BJ (cell line): ENCODE data around the gene PGP. TPM values are rescaled to one million over a fixed set of nuclear protein-coding genes. Genes with fewer than 3 reads are reported as not detected.
"Not testable (repeated sequence)": the region's sequence is repeated elsewhere in the genome, so short reads cannot be mapped to it uniquely, and the experiment has no call there.

Experiments
- CTCF ChIA-PET: fragments of 350-600 bp; formaldehyde crosslinking; extraction: SDS; loops from one replicate; lab custom pipeline; 2021; ENCODE audit warnings: antibody characterized with exemption, inconsistent platforms; lab: Yijun Ruan, JAX
- POLR2A ChIA-PET: fragments of 300-600 bp; sonication (Branson Sonifier 250); formaldehyde crosslinking; extraction: SDS; loops from one replicate; lab custom pipeline; 2021; ENCODE audit warnings: antibody characterized with exemption; lab: Charles Lee
- DNase-seq: peaks from one replicate; pipeline ENCODE4 v3.0.0-alpha.2; 2011; ENCODE audit warnings: low read depth
- H3K27me3 ChIP-seq: 2 replicates; pipeline ENCODE4 v1.6.0; 2011; ENCODE audit warnings: low read length; ENCODE audit not compliant: control insufficient read depth, insufficient read depth
- H3K36me3 ChIP-seq: 2 replicates; pipeline ENCODE4 v1.5.1; 2011; ENCODE audit warnings: low read length; ENCODE audit not compliant: control insufficient read depth, insufficient read depth
- H3K4me3 ChIP-seq: 2 replicates; pipeline ENCODE4 v1.5.1; 2011; ENCODE audit warnings: low read depth, mild to moderate bottlenecking, control low read depth, low read length
- polyA minus RNA-seq: library from RNA; depleted of rRNA, polyadenylated mRNA; stranded (reverse); fragments of >200 nt; gene quantifications from 2 replicates; pipeline ENCODE4 v1.2.3, GENCODE V29; 2011; rRNA and poly(A)+ RNA removed
- polyA plus RNA-seq: library from polyadenylated mRNA; depleted of rRNA; stranded (reverse); fragments of >200 nt; gene quantifications from 2 replicates; pipeline ENCODE4 v1.2.3, GENCODE V29; 2011; rRNA removed
- TF ChIP-seq, protein P1 (sequence below): IDR thresholded peaks from 2 replicates; pipeline ENCODE4 v1.5.1; 2011; ENCODE audit warnings: low read depth, mild to moderate bottlenecking, control low read depth, inconsistent platforms, low read length, moderate library complexity; ENCODE audit not compliant: insufficient read depth

The PGP gene, protein sequence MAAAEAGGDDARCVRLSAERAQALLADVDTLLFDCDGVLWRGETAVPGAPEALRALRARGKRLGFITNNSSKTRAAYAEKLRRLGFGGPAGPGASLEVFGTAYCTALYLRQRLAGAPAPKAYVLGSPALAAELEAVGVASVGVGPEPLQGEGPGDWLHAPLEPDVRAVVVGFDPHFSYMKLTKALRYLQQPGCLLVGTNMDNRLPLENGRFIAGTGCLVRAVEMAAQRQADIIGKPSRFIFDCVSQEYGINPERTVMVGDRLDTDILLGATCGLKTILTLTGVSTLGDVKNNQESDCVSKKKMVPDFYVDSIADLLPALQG
- polyA plus RNA-seq (6.1 and 7.7 TPM in 2 replicates), polyA minus RNA-seq (3.1 and 3.2 TPM in 2 replicates)

DNA sequence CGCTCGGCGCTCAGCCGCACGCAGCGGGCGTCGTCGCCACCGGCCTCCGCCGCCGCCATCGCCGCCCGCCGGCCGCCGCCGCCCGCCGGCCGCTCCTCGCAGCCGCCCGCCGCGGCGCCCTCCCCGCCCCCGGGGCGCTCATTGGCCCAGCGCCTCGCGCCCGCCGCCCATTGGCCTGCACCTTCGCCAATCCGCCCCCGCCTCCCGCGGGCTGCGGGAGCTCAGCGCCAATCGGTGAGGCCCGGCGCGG is at the start of gene PGP:
Gene PGP, minus strand, starts transcription at position 122 of the 250 bp plus-strand sequence. Its CDS starts 63 bp downstream, at position 59.
- CTCF ChIA-PET: no interaction called here
- no peaks in the 10 kb centered on the region for H3K27me3 ChIP-seq
- TF ChIP-seq, protein P1, sequence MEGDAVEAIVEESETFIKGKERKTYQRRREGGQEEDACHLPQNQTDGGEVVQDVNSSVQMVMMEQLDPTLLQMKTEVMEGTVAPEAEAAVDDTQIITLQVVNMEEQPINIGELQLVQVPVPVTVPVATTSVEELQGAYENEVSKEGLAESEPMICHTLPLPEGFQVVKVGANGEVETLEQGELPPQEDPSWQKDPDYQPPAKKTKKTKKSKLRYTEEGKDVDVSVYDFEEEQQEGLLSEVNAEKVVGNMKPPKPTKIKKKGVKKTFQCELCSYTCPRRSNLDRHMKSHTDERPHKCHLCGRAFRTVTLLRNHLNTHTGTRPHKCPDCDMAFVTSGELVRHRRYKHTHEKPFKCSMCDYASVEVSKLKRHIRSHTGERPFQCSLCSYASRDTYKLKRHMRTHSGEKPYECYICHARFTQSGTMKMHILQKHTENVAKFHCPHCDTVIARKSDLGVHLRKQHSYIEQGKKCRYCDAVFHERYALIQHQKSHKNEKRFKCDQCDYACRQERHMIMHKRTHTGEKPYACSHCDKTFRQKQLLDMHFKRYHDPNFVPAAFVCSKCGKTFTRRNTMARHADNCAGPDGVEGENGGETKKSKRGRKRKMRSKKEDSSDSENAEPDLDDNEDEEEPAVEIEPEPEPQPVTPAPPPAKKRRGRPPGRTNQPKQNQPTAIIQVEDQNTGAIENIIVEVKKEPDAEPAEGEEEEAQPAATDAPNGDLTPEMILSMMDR: no peak
- POLR2A ChIA-PET: interaction anchor here (0.5 to 1.6 kb wide), 3 partner anchors 9 to 810 kb away, joined by 4 to 7 read pairs (median 4); partner anchors contain the start of gene TRAF7
- H3K36me3 ChIP-seq: peaks cover 7% of the 10 kb centered on the region
- H3K4me3 ChIP-seq: peak within 1 kb of the TSS; percentile 78
- DNase-seq: no peak

GRCh38 chr16:2263026-2263425 is 48.4 kb upstream of the PGP start:
- not testable (repeated sequence) for DNase-seq

GRCh38 chr16:2260250-2260649 is 45.6 kb upstream of the PGP start:
- TF ChIP-seq, protein P1: no peak
- ChIA-PET POLR2A (no interaction called here), CTCF (no interaction called here)
- H3K27me3 ChIP-seq: no peaks in the 10 kb centered on the region
- H3K4me3 ChIP-seq: no peak overlapping the region
- no peak for DNase-seq
- peaks cover 26% of the 10 kb centered on the region for H3K36me3 ChIP-seq

More at GRCh38 chr16:2263026-2263425, 48.4 kb upstream of the PGP start:
- CTCF ChIA-PET, POLR2A ChIA-PET, H3K4me3 ChIP-seq, H3K27me3 ChIP-seq: not testable (repeated sequence)
- peaks cover 17% of the 10 kb centered on the region for H3K36me3 ChIP-seq

- H3K27me3 ChIP-seq, DNase-seq, H3K4me3 ChIP-seq, POLR2A ChIA-PET: not testable (repeated sequence)
- peaks cover 29% of the 10 kb centered on the region for H3K36me3 ChIP-seq
- CTCF ChIA-PET: interaction anchor here (1.1 kb wide), 1 partner anchor 31 kb away, joined by 3 read pairs; no protein-coding TSS in a partner anchor
These were observed 43.9 kb upstream of the PGP start for GRCh38 chr16:2258530-2258929.

DNA sequence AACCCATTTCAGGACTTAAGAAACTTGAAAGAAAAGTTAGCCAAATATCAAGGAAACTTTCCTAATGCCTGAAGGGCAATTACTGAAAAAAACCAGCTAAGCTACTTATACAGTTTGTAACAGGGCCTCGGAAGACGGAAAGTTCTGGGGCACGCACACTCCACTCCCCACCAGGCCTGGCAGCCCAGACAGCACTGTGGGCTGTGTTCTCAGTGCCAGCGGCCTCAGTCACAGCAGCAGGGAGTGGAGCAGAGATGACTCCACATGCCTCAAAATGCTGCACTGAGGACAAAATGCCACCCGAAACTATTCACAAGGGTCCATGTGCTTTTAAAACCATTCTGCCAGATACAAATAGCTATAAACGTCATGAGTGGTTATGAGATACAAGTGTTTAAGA is 43.1 kb upstream of the PGP start:
- Histone ChIP-seq H3K27me3 (no peaks in the 10 kb centered on the region), H3K4me3 (no peak overlapping the region), H3K36me3 (peaks cover 27% of the 10 kb centered on the region)
- ChIA-PET CTCF (no interaction called here), POLR2A (no interaction called here)
- TF ChIP-seq, protein P1: no peak
- DNase-seq: no peak

- no peak for DNase-seq
- CTCF ChIA-PET: interaction anchor here (0.8 kb wide), 1 partner anchor 104 kb away, joined by 3 read pairs; no protein-coding TSS in a partner anchor
- H3K4me3 ChIP-seq: no peak overlapping the region
- TF ChIP-seq, protein P1: no peak
- no peaks in the 10 kb centered on the region for H3K27me3 ChIP-seq
- peaks cover 30% of the 10 kb centered on the region for H3K36me3 ChIP-seq
- POLR2A ChIA-PET: no interaction called here
These were observed 42.0 kb upstream of the PGP start for GRCh38 chr16:2256531-2257140.
